ENCODE data around the gene SNF8.
A peak's percentile ranks its signal among the peaks of the same experiment; 100 is the strongest.

DNA sequence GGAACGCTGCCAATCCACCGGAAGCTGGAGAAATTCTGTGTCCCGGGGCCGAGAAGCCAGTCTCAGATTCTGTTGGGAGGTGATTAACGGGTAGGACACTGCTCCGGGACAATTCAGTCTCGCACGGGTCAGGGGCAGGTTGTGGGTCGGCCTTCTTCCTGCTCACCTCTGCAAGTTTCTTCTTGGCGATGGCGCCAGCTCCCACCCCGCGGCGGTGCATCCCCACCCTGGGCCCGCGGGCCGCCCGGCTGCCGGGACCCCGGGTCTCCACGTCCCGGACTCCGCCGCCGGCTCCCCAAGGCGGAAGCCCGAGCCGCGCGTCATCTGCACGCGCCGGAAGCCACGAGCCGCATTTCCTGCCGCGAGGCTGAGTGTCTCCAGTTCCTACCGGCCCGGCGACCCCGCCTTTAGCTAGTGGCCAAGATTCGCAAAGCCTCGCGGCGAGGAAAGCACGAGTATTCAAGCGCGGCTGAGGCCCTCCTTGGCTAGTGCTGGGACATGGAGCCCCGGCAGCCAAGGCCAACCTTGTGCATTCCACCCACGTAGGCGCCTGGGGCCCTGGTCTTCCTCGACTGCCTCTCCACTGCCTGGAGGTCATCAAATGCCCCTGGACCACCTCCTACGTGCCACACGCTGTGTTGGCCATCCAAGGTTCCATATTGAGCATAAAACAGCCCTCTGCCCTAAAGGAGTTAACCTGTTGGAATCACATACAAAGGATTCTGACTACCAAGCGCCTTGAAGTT lies at the start of gene SNF8:
- TF ChIP-seq, protein P1, sequence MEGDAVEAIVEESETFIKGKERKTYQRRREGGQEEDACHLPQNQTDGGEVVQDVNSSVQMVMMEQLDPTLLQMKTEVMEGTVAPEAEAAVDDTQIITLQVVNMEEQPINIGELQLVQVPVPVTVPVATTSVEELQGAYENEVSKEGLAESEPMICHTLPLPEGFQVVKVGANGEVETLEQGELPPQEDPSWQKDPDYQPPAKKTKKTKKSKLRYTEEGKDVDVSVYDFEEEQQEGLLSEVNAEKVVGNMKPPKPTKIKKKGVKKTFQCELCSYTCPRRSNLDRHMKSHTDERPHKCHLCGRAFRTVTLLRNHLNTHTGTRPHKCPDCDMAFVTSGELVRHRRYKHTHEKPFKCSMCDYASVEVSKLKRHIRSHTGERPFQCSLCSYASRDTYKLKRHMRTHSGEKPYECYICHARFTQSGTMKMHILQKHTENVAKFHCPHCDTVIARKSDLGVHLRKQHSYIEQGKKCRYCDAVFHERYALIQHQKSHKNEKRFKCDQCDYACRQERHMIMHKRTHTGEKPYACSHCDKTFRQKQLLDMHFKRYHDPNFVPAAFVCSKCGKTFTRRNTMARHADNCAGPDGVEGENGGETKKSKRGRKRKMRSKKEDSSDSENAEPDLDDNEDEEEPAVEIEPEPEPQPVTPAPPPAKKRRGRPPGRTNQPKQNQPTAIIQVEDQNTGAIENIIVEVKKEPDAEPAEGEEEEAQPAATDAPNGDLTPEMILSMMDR (IDR thresholded peaks at IDR 0.05; ENCODE audit: poor library complexity, severe bottlenecking), result peak; percentile 19
- TF ChIP-seq EP300 (conservative IDR thresholded peaks at IDR 0.05; ENCODE audit: poor library complexity, severe bottlenecking), result peak; percentile 58
- TF ChIP-seq RAD21 (conservative IDR thresholded peaks at IDR 0.05), result peak; percentile 38
- TF ChIP-seq POLR2AphosphoS5 (IDR thresholded peaks at IDR 0.05), result peak; percentile 95
- no peak for TF ChIP-seq EZH2 (IDR thresholded peaks at IDR 0.05; ENCODE audit: borderline replicate concordance, insufficient read depth, low read length, poor library complexity, severe bottlenecking)
- peak; percentile 90 for TF ChIP-seq MXI1 (conservative IDR thresholded peaks at IDR 0.05; ENCODE audit: poor library complexity, severe bottlenecking)
- peak; percentile 85 for TF ChIP-seq TAF1 (IDR thresholded peaks at IDR 0.05; ENCODE audit: low read depth)
- TF ChIP-seq, protein P2, sequence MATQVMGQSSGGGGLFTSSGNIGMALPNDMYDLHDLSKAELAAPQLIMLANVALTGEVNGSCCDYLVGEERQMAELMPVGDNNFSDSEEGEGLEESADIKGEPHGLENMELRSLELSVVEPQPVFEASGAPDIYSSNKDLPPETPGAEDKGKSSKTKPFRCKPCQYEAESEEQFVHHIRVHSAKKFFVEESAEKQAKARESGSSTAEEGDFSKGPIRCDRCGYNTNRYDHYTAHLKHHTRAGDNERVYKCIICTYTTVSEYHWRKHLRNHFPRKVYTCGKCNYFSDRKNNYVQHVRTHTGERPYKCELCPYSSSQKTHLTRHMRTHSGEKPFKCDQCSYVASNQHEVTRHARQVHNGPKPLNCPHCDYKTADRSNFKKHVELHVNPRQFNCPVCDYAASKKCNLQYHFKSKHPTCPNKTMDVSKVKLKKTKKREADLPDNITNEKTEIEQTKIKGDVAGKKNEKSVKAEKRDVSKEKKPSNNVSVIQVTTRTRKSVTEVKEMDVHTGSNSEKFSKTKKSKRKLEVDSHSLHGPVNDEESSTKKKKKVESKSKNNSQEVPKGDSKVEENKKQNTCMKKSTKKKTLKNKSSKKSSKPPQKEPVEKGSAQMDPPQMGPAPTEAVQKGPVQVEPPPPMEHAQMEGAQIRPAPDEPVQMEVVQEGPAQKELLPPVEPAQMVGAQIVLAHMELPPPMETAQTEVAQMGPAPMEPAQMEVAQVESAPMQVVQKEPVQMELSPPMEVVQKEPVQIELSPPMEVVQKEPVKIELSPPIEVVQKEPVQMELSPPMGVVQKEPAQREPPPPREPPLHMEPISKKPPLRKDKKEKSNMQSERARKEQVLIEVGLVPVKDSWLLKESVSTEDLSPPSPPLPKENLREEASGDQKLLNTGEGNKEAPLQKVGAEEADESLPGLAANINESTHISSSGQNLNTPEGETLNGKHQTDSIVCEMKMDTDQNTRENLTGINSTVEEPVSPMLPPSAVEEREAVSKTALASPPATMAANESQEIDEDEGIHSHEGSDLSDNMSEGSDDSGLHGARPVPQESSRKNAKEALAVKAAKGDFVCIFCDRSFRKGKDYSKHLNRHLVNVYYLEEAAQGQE (IDR thresholded peaks at IDR 0.05; ENCODE audit: borderline replicate concordance), result peak; percentile 86
